HK-2 (cell line): ENCODE results near the gene NME7.
A peak's percentile ranks its signal among the peaks of the same experiment; 100 is the strongest.

Source experiments
- DNase-seq: peaks from one replicate; pipeline ENCODE4 v3.0.0-alpha.2; 2018; ENCODE audit not compliant: unreplicated experiment

The NME7 gene

GRCh38 chr1:169106921-169107602 lies 260.5 kb downstream of the NME7 start:
- no peak for DNase-seq

GRCh38 chr1:169106095-169106920 lies 261.3 kb downstream of the NME7 start, which contains the start of gene ATP1B1:
Gene ATP1B1 (plus strand): TSS chr1:169106690. CDS start chr1:169106830, 140 bp downstream.
- DNase-seq: peak; percentile 90

GRCh38 chr1:169105434-169106094 lies 262.0 kb downstream of the NME7 start:
- DNase-seq: peak; percentile 88

- no peak for DNase-seq
Observed at GRCh38 chr1:169105087-169105433, 262.5 kb downstream of the NME7 start.

GRCh38 chr1:169103480-169103893 lies 264.1 kb downstream of the NME7 start:
- DNase-seq: no peak

- no peak for DNase-seq
Observed at GRCh38 chr1:169103002-169103401, 264.6 kb downstream of the NME7 start.

- DNase-seq: no peak
Observed at GRCh38 chr1:169102567-169102966, 265.0 kb downstream of the NME7 start.

GRCh38 chr1:169100651-169101088 lies 266.9 kb downstream of the NME7 start:
- no peak for DNase-seq

GRCh38 chr1:169100208-169100607 lies 267.4 kb downstream of the NME7 start:
- no peak for DNase-seq

GRCh38 chr1:169099561-169099960 lies 268.0 kb downstream of the NME7 start:
- DNase-seq: no peak

GRCh38 chr1:169098380-169098779 lies 269.2 kb downstream of the NME7 start:
- no peak for DNase-seq

- no peak for DNase-seq
Observed at GRCh38 chr1:169094897-169095569, 272.6 kb downstream of the NME7 start.

GRCh38 chr1:169092399-169092798 lies 275.2 kb downstream of the NME7 start:
- no peak for DNase-seq

GRCh38 chr1:169091480-169091941 lies 276.1 kb downstream of the NME7 start:
- no peak for DNase-seq

- no peak for DNase-seq
Observed at GRCh38 chr1:169090900-169091311, 276.7 kb downstream of the NME7 start.

- no peak for DNase-seq
Observed at GRCh38 chr1:169090308-169090899, 277.2 kb downstream of the NME7 start.

GRCh38 chr1:169089776-169090175 lies 277.8 kb downstream of the NME7 start:
- no peak for DNase-seq

GRCh38 chr1:169087876-169088275 lies 279.7 kb downstream of the NME7 start:
- DNase-seq: no peak

GRCh38 chr1:169086603-169087455 lies 280.8 kb downstream of the NME7 start:
- no peak for DNase-seq

- DNase-seq: no peak
Observed at GRCh38 chr1:169085911-169086310, 281.7 kb downstream of the NME7 start.
